H1 (cell line): ENCODE measurements around the gene MKLN1. TPM values are rescaled to one million over a fixed set of nuclear protein-coding genes. Genes with fewer than 3 reads are reported as not detected.

Experiments
- CTCF ChIA-PET: fragments of 300-600 bp; sonication (Branson Sonifier 250); formaldehyde crosslinking; loops from one replicate; lab custom pipeline; 2021; ENCODE audit not compliant: partially characterized antibody; lab: Charles Lee
- POLR2A ChIA-PET: fragments of 300-600 bp; sonication (Branson Sonifier 250); formaldehyde crosslinking; loops from one replicate; lab custom pipeline; 2021; ENCODE audit warnings: inconsistent platforms; ENCODE audit not compliant: partially characterized antibody; lab: Charles Lee
- DNase-seq, 2 experiments: peaks; one replicate each; pipeline versions ENCODE4 v3.0.0 to v3.0.0-alpha.2; 2010 to 2022; ENCODE audit warnings: low spot score in 2 of 2, low read depth in 1 of 2, mixed read lengths in 1 of 2
- FAIRE-seq: peaks from 2 replicates; lab custom pipeline; 2011; peaks lifted over from hg19 to GRCh38; lab: Jason Lieb, UNC
- H2AFZ ChIP-seq: 2 replicates; pipeline ENCODE4 v1.8.1; 2012; ENCODE audit warnings: low read length, inconsistent platforms
- H2AK5ac ChIP-seq: 2 replicates; pipeline ENCODE4 v1.6.1; 2013; ENCODE audit warnings: low read depth, low read length
- H2BK120ac ChIP-seq: replicated peaks from 2 replicates; pipeline ENCODE3; 2013; ENCODE audit warnings: low read depth, low read length, inconsistent platforms
- H2BK12ac ChIP-seq: 2 replicates; pipeline ENCODE4 v1.6.1; 2013; ENCODE audit warnings: low read depth, low read length
- H2BK15ac ChIP-seq: 2 replicates; pipeline ENCODE4 v1.6.1; 2013; ENCODE audit warnings: low read length
- H2BK20ac ChIP-seq: 2 replicates; pipeline ENCODE4 v1.6.1; 2013; ENCODE audit warnings: low read length
- H2BK5ac ChIP-seq: 2 replicates; pipeline ENCODE4 v1.6.1; 2013; ENCODE audit warnings: low read depth, low read length
- H3K14ac ChIP-seq: 2 replicates; pipeline ENCODE4 v1.6.1; 2013; ENCODE audit warnings: inconsistent platforms; ENCODE audit not compliant: insufficient read length
- H3K18ac ChIP-seq: 2 replicates; pipeline ENCODE4 v1.6.1; 2013; ENCODE audit warnings: low read length; ENCODE audit errors: extremely low read depth
- H3K23ac ChIP-seq: 2 replicates; pipeline ENCODE4 v1.6.1; 2013; ENCODE audit warnings: inconsistent platforms; ENCODE audit not compliant: insufficient read length
- H3K23me2 ChIP-seq: 2 replicates; pipeline ENCODE4 v1.6.1; 2013; ENCODE audit warnings: low read depth, low read length
- H3K27ac ChIP-seq: 2 replicates; pipeline ENCODE4 v1.6.1; 2011; ENCODE audit warnings: low read depth, low read length, inconsistent platforms
- H3K27me3 ChIP-seq, 4 experiments: replicated peaks in 1 of 4; 1 replicate in 1 of 4; 2 replicates in 3 of 4; pipeline versions ENCODE4 v1.6.1 to v1.8.1; 2011 to 2013; ENCODE audit warnings: low read length in 3 of 4, mild to moderate bottlenecking in 3 of 4, inconsistent platforms in 2 of 4, mixed read lengths in 2 of 4, moderate library complexity in 1 of 4; ENCODE audit not compliant: control insufficient read depth in 3 of 4, insufficient read depth in 3 of 4; ENCODE audit errors: extremely low read depth in 1 of 4
- H3K36me3 ChIP-seq, 4 experiments: 2 replicates each; pipeline versions ENCODE4 v1.6.1 to v1.8.1; 2011 to 2013; ENCODE audit warnings: mild to moderate bottlenecking in 4 of 4, low read length in 3 of 4, moderate library complexity in 2 of 4, control low read depth in 1 of 4, inconsistent platforms in 1 of 4; ENCODE audit not compliant: insufficient read depth in 4 of 4, control insufficient read depth in 2 of 4
- H3K4ac ChIP-seq: replicated peaks from 2 replicates; pipeline ENCODE3; 2013; ENCODE audit warnings: low read length, low read depth, mixed read lengths, inconsistent platforms; ENCODE audit not compliant: insufficient read length
- H3K4me1 ChIP-seq, 4 experiments: replicated peaks in 1 of 4; 1 replicate in 1 of 4; 2 replicates in 3 of 4; pipeline versions ENCODE4 v1.6.1 to v1.8.1; 2011 to 2013; ENCODE audit warnings: low read length in 3 of 4, inconsistent platforms in 2 of 4, mixed read lengths in 1 of 4; ENCODE audit not compliant: insufficient read depth in 4 of 4, control insufficient read depth in 3 of 4
- H3K4me2 ChIP-seq, 2 experiments: 2 replicates each; pipeline versions ENCODE4 v1.6.1 to v1.8.1; 2011 to 2013; ENCODE audit warnings: low read depth in 2 of 2, low read length in 2 of 2, control low read depth in 1 of 2, inconsistent platforms in 1 of 2, mild to moderate bottlenecking in 1 of 2; ENCODE audit not compliant: insufficient read depth in 1 of 2
- H3K4me3 ChIP-seq, 4 experiments: fragments of 200-600, 300-600 bp in 1 of 4; sonication (generic), shearing (Covaris generic), sonication (Bioruptor Twin) in 1 of 4; 2 replicates each; pipeline versions ENCODE4 v1.5.1 to v1.8.1; 2011 to 2016; ENCODE audit warnings: low read length in 4 of 4, low read depth in 3 of 4, control low read depth in 2 of 4, inconsistent platforms in 2 of 4, mild to moderate bottlenecking in 2 of 4, mixed read lengths in 1 of 4, moderate library complexity in 1 of 4; ENCODE audit not compliant: insufficient read depth in 2 of 4; ENCODE audit errors: extremely low read depth in 1 of 4
- H3K56ac ChIP-seq: replicated peaks from 2 replicates; pipeline ENCODE3; 2013; ENCODE audit warnings: low read depth, mild to moderate bottlenecking, mixed read lengths, low read length, inconsistent platforms; ENCODE audit not compliant: insufficient read length
- H3K79me1 ChIP-seq: 2 replicates; pipeline ENCODE4 v1.6.1; 2013; ENCODE audit warnings: low read depth, low read length, control low read depth
- H3K79me2 ChIP-seq, 2 experiments: 2 replicates each; pipeline versions ENCODE4 v1.6.1 to v1.8.1; 2012 to 2013; ENCODE audit warnings: low read length in 2 of 2, mild to moderate bottlenecking in 2 of 2, inconsistent platforms in 1 of 2; ENCODE audit not compliant: insufficient read depth in 2 of 2, control insufficient read depth in 1 of 2
- H3K9ac ChIP-seq, 4 experiments: replicated peaks in 1 of 4; 1 replicate in 1 of 4; 2 replicates in 3 of 4; pipeline versions ENCODE4 v1.6.1 to v1.8.1; 2011 to 2013; ENCODE audit warnings: low read depth in 3 of 4, low read length in 3 of 4, control low read depth in 2 of 4, mild to moderate bottlenecking in 2 of 4, moderate library complexity in 2 of 4, inconsistent platforms in 1 of 4; ENCODE audit errors: extremely low read depth in 1 of 4
- H3K9me3 ChIP-seq, 2 experiments: 2 replicates each; pipeline versions ENCODE4 v1.6.1 to v1.8.1; 2012 to 2013; ENCODE audit warnings: mild to moderate bottlenecking in 2 of 2, moderate library complexity in 2 of 2, control low read depth in 1 of 2, inconsistent platforms in 1 of 2, low read depth in 1 of 2, low read length in 1 of 2, mixed read lengths in 1 of 2; ENCODE audit not compliant: insufficient read depth in 2 of 2
- H4K20me1 ChIP-seq, 2 experiments: replicated peaks in 1 of 2; 2 replicates each; pipeline versions ENCODE3 to v1.8.1; 2011 to 2013; ENCODE audit warnings: inconsistent platforms in 2 of 2, low read length in 2 of 2, mild to moderate bottlenecking in 1 of 2; ENCODE audit not compliant: insufficient read depth in 2 of 2, control insufficient read depth in 1 of 2
- H4K5ac ChIP-seq: 2 replicates; pipeline ENCODE4 v1.6.1; 2013; ENCODE audit warnings: low read length, low read depth, mixed read lengths, inconsistent platforms; ENCODE audit not compliant: insufficient read length
- H4K8ac ChIP-seq: 2 replicates; pipeline ENCODE4 v1.8.0; 2013; ENCODE audit warnings: mild to moderate bottlenecking, moderate library complexity, low read length, inconsistent platforms; ENCODE audit not compliant: insufficient read depth; ENCODE audit errors: extremely low read depth
- H4K91ac ChIP-seq: replicated peaks from 2 replicates; pipeline ENCODE3; 2013; ENCODE audit warnings: low read length, mixed read lengths, inconsistent platforms; ENCODE audit not compliant: insufficient read length
- BRCA1 ChIP-seq: IDR thresholded peaks from 2 replicates; pipeline ENCODE4 v1.6.1; 2012; ENCODE audit warnings: low read depth, low read length, improper control_type of control experiment
- CBX5 ChIP-seq: fragments of 300-800, 300-1000 bp; sonication (generic); IDR thresholded peaks from 2 replicates; pipeline ENCODE4 v1.7.1; 2016; ENCODE audit warnings: antibody characterized with exemption, low read length, low read depth
- CREB1 ChIP-seq: IDR thresholded peaks from 2 replicates; pipeline ENCODE4 v1.6.1; 2012; ENCODE audit warnings: inconsistent platforms
- CTCF ChIP-seq, 3 experiments: IDR thresholded peaks; 1 replicate in 2 of 3; 2 replicates in 1 of 3; pipeline versions ENCODE4 v1.5.1 to v1.6.1; 2011; ENCODE audit warnings: low read length in 3 of 3, mild to moderate bottlenecking in 3 of 3, inconsistent platforms in 2 of 3, low read depth in 1 of 3, moderate library complexity in 1 of 3; ENCODE audit not compliant: insufficient read depth in 1 of 3; ENCODE audit errors: control extremely low read depth in 1 of 3
- FOSL1 ChIP-seq: IDR thresholded peaks from 2 replicates; pipeline ENCODE4 v1.6.1; 2011; ENCODE audit warnings: mild to moderate bottlenecking, low read depth, low read length, moderate library complexity; ENCODE audit not compliant: insufficient read depth
- KDM4A ChIP-seq: IDR thresholded peaks from one replicate; pipeline ENCODE4 v1.7.1; 2012; ENCODE audit warnings: low read depth, mild to moderate bottlenecking, moderate library complexity, low read length, inconsistent platforms; ENCODE audit not compliant: severe bottlenecking
- MAFK ChIP-seq: IDR thresholded peaks from 2 replicates; pipeline ENCODE4 v1.6.1; 2012; ENCODE audit warnings: low read depth, mild to moderate bottlenecking, improper control_type of control experiment, low read length
- RFX5 ChIP-seq: IDR thresholded peaks from 2 replicates; pipeline ENCODE4 v1.6.1; 2011; ENCODE audit warnings: low read depth, low read length, improper control_type of control experiment, borderline replicate concordance
- RNF2 ChIP-seq: fragments of 200-900, 300-1000 bp; sonication (generic); IDR thresholded peaks from 2 replicates; pipeline ENCODE4 v1.7.1; 2016; ENCODE audit warnings: borderline replicate concordance, low read depth, mild to moderate bottlenecking, antibody characterized with exemption, low read length; ENCODE audit not compliant: poor library complexity, severe bottlenecking; ENCODE audit errors: missing control alignments
- SP1 ChIP-seq: IDR thresholded peaks from 2 replicates; pipeline ENCODE4 v1.6.1; 2011; ENCODE audit warnings: low read depth, low read length
- TAF1 ChIP-seq: IDR thresholded peaks from 2 replicates; pipeline ENCODE4 v1.6.1; 2011; ENCODE audit warnings: mild to moderate bottlenecking, low read depth, low read length
- TAF7 ChIP-seq: optimal IDR thresholded peaks from 2 replicates; pipeline ENCODE3; 2011; ENCODE audit warnings: low read depth, mild to moderate bottlenecking, inconsistent platforms, low read length, moderate library complexity, borderline replicate concordance
- WGBS, 2 experiments: shearing (Covaris generic) in 1 of 2; methylation state at CpG; one replicate each; pipeline versions ENCODE4 v1.1.6 to v1.1.7; 2013 to 2015; ENCODE audit warnings: low lambda C conversion rate in 2 of 2, mixed read lengths in 2 of 2, inconsistent platforms in 1 of 2, low coverage in 1 of 2, missing lambda C conversion rate in 1 of 2; ENCODE audit not compliant: insufficient replicate concordance in 2 of 2, insufficient coverage in 1 of 2, insufficient read length in 1 of 2; ENCODE audit errors: extremely low coverage in 1 of 2, missing lambda C conversion rate in 1 of 2; 5-methylcytosine and 5-hydroxymethylcytosine counted together
- polyA plus RNA-seq, 7 experiments: library from polyadenylated mRNA; depleted of rRNA in 3 of 7; stranded (reverse) in 5 of 7; unstranded in 2 of 7; fragments of >200 nt in 5 of 7; fragments of 200-250 nt in 2 of 7; gene quantifications; 1 replicate in 5 of 7; 2 replicates in 1 of 7; 4 replicates in 1 of 7; pipeline versions ENCODE4 v1.2.1 to v1.2.3, GENCODE V29; 2011 to 2013; ENCODE audit warnings: missing spikeins in 2 of 7, mixed read lengths in 2 of 7
- total RNA-seq: library from RNA; stranded (reverse); fragmentation: NEBNext Ultra II Directional; extraction: Animal tissue kit (Norgen Biotek cat#: 25700); gene quantifications from 2 replicates; pipeline ENCODE4 v1.2.1, GENCODE V29; 2021

Gene MKLN1
- total and polyA plus RNA-seq, 2 of the 8 experiments (the other 6 are each of a cell fraction or from before 2014, with no cell fraction given), result 22.3 to 50.9 TPM

- H2AFZ ChIP-seq, result no peak overlapping the region
- H3K9me3 ChIP-seq, result no peaks in the 10 kb centered on the region
- no peak overlapping the region for H2BK15ac ChIP-seq
- H3K18ac ChIP-seq, result no peak overlapping the region
- no peak overlapping the region for H4K91ac ChIP-seq
- no peaks in the 10 kb centered on the region for H3K79me2 ChIP-seq
- H4K20me1 ChIP-seq, result no peaks in the 10 kb centered on the region
- no peak overlapping the region for H3K4me2 ChIP-seq
- no peak overlapping the region for H4K5ac ChIP-seq
- no peak overlapping the region for H3K27ac ChIP-seq
- no peak overlapping the region for H2BK12ac ChIP-seq
- H2AK5ac ChIP-seq, result no peak overlapping the region
- H4K8ac ChIP-seq, result no peak overlapping the region
- no peak overlapping the region for H3K14ac ChIP-seq
- DNase-seq (no peak), FAIRE-seq (no peak)
- peaks cover 0 to 9% (median 2%) of the 10 kb centered on the region in 4 experiments; a peak in 1 of 8 replicates for H3K36me3 ChIP-seq
- H3K23me2 ChIP-seq, result no peaks in the 10 kb centered on the region
- H3K4ac ChIP-seq, result no peak overlapping the region
- H2BK120ac ChIP-seq, result no peak overlapping the region
- H3K56ac ChIP-seq, result no peak overlapping the region
- POLR2A ChIA-PET, result no interaction called here
- H3K4me3 ChIP-seq, result no peak overlapping the region
- no peak overlapping the region for H3K9ac ChIP-seq
- H3K23ac ChIP-seq, result no peak overlapping the region
- no peaks in the 10 kb centered on the region for H3K79me1 ChIP-seq
- H3K27me3 ChIP-seq, result no peaks in the 10 kb centered on the region
- no peak overlapping the region for H2BK20ac ChIP-seq
- CTCF ChIA-PET, result interaction anchor here (1.3 kb wide), 1 partner anchor 12 kb away, joined by 3 read pairs; no protein-coding TSS in a partner anchor
- WGBS, 2 experiments, result 95% methylated on average over 5 of the region's 5 CpGs; no CpG with 5 or more reads in 1 of the 2 experiments
- no peaks in the 10 kb centered on the region; a peak in 1 of 7 replicates for H3K4me1 ChIP-seq
- H2BK5ac ChIP-seq, result no peak overlapping the region
- no peak for TF ChIP-seq SP1
- TF ChIP-seq BRCA1, result no peak
- no peak for TF ChIP-seq FOSL1
- TF ChIP-seq CBX5, result no peak
- no peak for TF ChIP-seq RNF2
- TF ChIP-seq TAF7, result no peak
- TF ChIP-seq KDM4A, result no peak
- no peak for TF ChIP-seq TAF1
- no peak for TF ChIP-seq MAFK
- TF ChIP-seq CREB1, result no peak
- no peak for TF ChIP-seq CTCF (IDR thresholded peaks at IDR 0.05; ENCODE audit: control extremely low read depth in 1 of 3, insufficient read depth in 1 of 3, low read depth in 1 of 3, low read length in 3 of 3)
- no peak for TF ChIP-seq RFX5
Observed at GRCh38 chr7:131443496-131443895, 115.8 kb downstream of the MKLN1 start.
